ENCODE measurements around the gene GSN. TPM values are rescaled to one million over a fixed set of nuclear protein-coding genes. Genes with fewer than 3 reads are reported as not detected.

GSN gene
- total RNA-seq, 2 donors from 2014 or later = 328 to 753 TPM

DNA sequence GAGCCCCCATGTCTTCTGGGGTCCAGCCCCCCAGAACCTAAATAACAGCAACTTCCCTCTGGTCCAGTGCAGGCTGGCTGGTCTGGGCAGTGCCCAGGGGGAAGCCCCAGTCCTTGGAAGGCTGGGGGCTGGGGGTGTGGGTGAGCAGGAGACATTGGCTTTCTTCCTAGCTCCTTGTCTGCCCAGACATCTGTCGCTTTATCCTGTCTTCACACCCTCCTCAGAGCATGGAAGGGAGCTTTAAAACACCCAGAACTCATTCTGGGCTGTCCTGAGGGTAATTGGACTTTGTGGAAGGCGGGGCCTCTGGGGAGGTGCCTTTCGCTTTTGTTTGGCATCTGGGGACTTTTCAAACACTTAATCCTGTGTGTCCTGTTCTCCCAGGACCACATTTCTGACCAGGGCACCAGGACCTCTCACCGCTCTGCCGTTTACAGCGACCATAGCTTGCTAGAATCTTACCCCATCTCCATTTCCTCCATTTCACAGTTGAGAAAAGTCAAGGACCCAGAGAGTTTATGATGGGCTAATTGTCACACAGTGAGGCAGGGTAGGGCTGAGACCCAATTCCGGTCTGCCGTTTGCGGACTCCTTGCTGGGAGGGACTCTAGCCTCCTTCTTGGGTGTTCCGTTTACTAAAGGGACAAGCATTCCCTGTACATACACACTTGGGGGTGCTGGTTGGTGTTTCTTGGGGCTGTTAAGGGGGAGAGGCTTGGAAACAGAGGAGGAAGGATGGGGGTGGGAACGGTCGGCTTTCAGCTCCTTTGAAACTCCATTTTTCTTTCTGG, 1.1 kb downstream of the GSN start:
- TF ChIP-seq, protein P1, sequence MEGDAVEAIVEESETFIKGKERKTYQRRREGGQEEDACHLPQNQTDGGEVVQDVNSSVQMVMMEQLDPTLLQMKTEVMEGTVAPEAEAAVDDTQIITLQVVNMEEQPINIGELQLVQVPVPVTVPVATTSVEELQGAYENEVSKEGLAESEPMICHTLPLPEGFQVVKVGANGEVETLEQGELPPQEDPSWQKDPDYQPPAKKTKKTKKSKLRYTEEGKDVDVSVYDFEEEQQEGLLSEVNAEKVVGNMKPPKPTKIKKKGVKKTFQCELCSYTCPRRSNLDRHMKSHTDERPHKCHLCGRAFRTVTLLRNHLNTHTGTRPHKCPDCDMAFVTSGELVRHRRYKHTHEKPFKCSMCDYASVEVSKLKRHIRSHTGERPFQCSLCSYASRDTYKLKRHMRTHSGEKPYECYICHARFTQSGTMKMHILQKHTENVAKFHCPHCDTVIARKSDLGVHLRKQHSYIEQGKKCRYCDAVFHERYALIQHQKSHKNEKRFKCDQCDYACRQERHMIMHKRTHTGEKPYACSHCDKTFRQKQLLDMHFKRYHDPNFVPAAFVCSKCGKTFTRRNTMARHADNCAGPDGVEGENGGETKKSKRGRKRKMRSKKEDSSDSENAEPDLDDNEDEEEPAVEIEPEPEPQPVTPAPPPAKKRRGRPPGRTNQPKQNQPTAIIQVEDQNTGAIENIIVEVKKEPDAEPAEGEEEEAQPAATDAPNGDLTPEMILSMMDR (IDR thresholded peaks at IDR 0.05) = no peak
- peak in 2 of 3 donors; percentile 30 to 34 for TF ChIP-seq POLR2A (IDR thresholded peaks at IDR 0.05)
- Histone ChIP-seq H3K9me3 (no peaks in the 10 kb centered on the region), H3K4me1 (peaks cover 26% of the 10 kb centered on the region), H3K36me3 (replicated peaks in 1 of 2; ENCODE audit: insufficient read depth in 1 of 2, low read depth in 2 of 2) (no peaks in the 10 kb centered on the region), H3K4me3 (no peak overlapping the region), H3K27me3 (no peaks in the 10 kb centered on the region), H3K27ac (peak overlapping the region; percentile 64 to 66 (median 64))
- intact Hi-C loops (cut with DNase I) = loop anchor here (10.0 kb wide), 1 partner anchor 54 kb away; no protein-coding TSS in a partner anchor
- ATAC-seq = peak; percentile 38
- peak in 3 of 4 donors; percentile 37 to 50 (median 43) for DNase-seq
- WGBS, 2 donors = 32 to 37% methylated on average over 12 of the region's 12 CpGs

- TF ChIP-seq, protein P1 (IDR thresholded peaks at IDR 0.05) = no peak
- TF ChIP-seq POLR2A (IDR thresholded peaks at IDR 0.05) = no peak
- H3K9me3 ChIP-seq = no peaks in the 10 kb centered on the region
- 69 to 72% methylated on average over 5 of the region's 5 CpGs for WGBS, 2 donors
- no peak overlapping the region for H3K4me3 ChIP-seq
- peaks cover 26% of the 10 kb centered on the region for H3K4me1 ChIP-seq
- DNase-seq = no peak
- no peaks in the 10 kb centered on the region for H3K36me3 ChIP-seq (replicated peaks in 1 of 2; ENCODE audit: insufficient read depth in 1 of 2, low read depth in 2 of 2)
- H3K27ac ChIP-seq = peak overlapping the region; percentile 64 to 66 (median 64)
- H3K27me3 ChIP-seq = no peaks in the 10 kb centered on the region
- intact Hi-C loops (cut with DNase I) = loop anchor here (10.0 kb wide), 1 partner anchor 55 kb away; no protein-coding TSS in a partner anchor
- ATAC-seq = no peak
These were observed 1.8 kb downstream of the GSN start for GRCh38 chr9:121269642-121270254.

DNA sequence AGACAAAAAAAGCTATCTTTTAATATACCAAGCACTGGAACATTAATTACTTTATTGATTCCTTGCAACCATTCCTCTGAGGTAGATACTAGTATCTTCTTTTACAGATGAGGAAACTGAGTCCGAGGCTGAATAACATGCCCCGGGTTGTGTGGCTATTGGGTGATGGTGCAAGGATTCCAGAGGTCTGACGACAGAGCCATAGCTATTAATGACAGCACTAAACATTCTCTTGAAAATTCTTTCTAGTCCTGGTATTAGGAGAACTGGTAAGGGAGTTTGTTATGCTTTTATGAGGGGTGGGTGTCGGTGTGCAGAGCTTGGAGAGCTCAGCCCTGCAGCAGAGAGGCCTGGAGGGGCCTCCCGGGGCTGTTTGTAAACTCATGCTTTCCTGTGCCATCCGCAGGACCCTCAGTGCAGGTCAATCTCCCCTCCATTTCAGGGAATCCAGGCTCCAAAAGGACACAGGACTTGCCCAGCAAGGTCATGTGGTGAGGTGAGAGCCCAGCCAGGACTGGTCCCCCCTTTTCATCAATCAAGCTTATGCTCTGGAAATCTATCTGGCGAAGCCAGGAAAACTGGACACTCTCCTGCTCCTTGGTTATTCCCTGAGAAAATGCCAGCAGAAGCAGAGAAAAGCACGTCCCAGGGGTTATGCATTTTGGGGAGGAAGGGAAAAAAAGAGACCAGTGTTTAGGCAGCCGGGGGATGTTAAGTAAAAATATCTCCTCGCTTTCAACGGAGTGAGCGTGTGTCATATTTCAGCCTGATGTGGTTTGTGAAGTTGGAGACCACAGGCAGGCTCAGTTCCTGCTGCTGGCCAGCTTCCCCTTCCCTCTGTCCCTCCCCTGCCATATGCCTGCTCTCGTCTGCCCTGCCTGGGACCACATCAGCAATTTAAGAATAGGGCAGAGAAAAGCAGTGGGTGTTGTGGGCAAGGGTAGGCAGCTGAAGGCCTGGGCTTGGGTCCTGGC, 3.7 kb downstream of the GSN start:
- no peaks in the 10 kb centered on the region for H3K36me3 ChIP-seq (replicated peaks in 1 of 2; ENCODE audit: insufficient read depth in 1 of 2, low read depth in 2 of 2)
- H3K9me3 ChIP-seq = no peaks in the 10 kb centered on the region
- no peak overlapping the region for H3K4me3 ChIP-seq
- DNase-seq (peak in 1 of 4 donors; percentile 68), ATAC-seq (no peak)
- TF ChIP-seq, protein P1 (IDR thresholded peaks at IDR 0.05) = no peak
- peak in 1 of 3 donors; percentile 31 for TF ChIP-seq POLR2A (IDR thresholded peaks at IDR 0.05)
- H3K27ac ChIP-seq = peak overlapping the region in 1 of 4 donors; percentile 38
- intact Hi-C loops (cut with DNase I) = no loop called here
- 70 to 78% methylated on average over 13 of the region's 13 CpGs for WGBS, 2 donors
- H3K27me3 ChIP-seq = no peaks in the 10 kb centered on the region
- H3K4me1 ChIP-seq = peaks cover 26% of the 10 kb centered on the region

- Histone ChIP-seq H3K27ac (no peak overlapping the region), H3K36me3 (replicated peaks in 1 of 2; ENCODE audit: insufficient read depth in 1 of 2, low read depth in 2 of 2) (no peaks in the 10 kb centered on the region), H3K4me1 (peaks cover 22% of the 10 kb centered on the region), H3K9me3 (no peaks in the 10 kb centered on the region), H3K4me3 (no peak overlapping the region), H3K27me3 (no peaks in the 10 kb centered on the region)
- no peak for DNase-seq
- intact Hi-C loops (cut with DNase I) = no loop called here
- TF ChIP-seq, protein P1 (IDR thresholded peaks at IDR 0.05) = no peak
- TF ChIP-seq POLR2A (IDR thresholded peaks at IDR 0.05) = no peak
- 69 to 84% methylated on average over 4 to 6 of the region's 6 CpGs for WGBS, 2 donors
- no peak for ATAC-seq
These were observed 4.5 kb downstream of the GSN start for GRCh38 chr9:121272401-121272948.
